ENCODE results near the gene MYO15B.
A peak's percentile ranks its signal among the peaks of the same experiment; 100 is the strongest.
"Not testable (repeated sequence)": the region's sequence is repeated elsewhere in the genome, so short reads cannot be mapped to it uniquely, and the experiment has no call there.

MYO15B gene

GRCh38 chr17:75631353-75631752 is 43.8 kb downstream of the MYO15B start:
- Mint-ChIP-seq H3K9me3 (no peaks in the 10 kb centered on the region), H3K27ac (no peak overlapping the region), H3K4me1 (peaks cover 8% of the 10 kb centered on the region), H3K36me3 (peaks cover 19% of the 10 kb centered on the region), H3K4me3 (no peak overlapping the region)
- ATAC-seq (no peak), DNase-seq (ENCODE audit: low spot score in 2 of 2) (no peak)

DNA sequence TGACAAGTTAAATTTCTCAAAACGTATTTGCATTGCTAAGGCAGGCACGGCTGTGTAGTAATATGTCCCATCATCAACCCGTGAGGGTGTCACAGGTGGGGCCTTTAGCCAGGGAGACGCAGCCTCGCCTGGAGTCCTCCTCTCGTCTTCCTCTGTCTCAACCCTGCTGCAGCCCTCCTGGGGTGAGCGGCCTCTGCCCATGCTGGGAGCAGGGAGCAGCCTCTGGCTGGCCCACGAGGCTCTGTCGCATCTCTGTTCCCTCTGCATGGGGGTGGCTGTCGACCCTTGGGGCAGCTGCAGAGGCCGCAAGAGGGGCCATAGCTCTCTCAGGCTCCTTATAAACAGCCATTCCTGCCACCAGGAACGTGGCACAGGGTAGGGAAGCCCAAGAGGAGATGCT is 44.8 kb downstream of the MYO15B start:
- Mint-ChIP-seq H3K9me3 (no peaks in the 10 kb centered on the region), H3K4me3 (no peak overlapping the region), H3K4me1 (peaks cover 8% of the 10 kb centered on the region), H3K36me3 (peaks cover 15% of the 10 kb centered on the region), H3K27ac (no peak overlapping the region)
- ATAC-seq: no peak
- no peak for DNase-seq (ENCODE audit: low spot score in 2 of 2)

GRCh38 chr17:75632863-75633485 is 45.4 kb downstream of the MYO15B start, which contains the start of gene SMIM5:
Gene SMIM5, plus strand, starts transcription at chr17:75633434. Its CDS starts 6,768 bp downstream, at chr17:75640202.
- ATAC-seq (peak; percentile 84), DNase-seq (ENCODE audit: low spot score in 2 of 2) (peak; percentile 78 to 92)
- no peak within 1 kb of the TSS for H3K27ac Mint-ChIP-seq
- peaks cover 8% of the 10 kb centered on the region for H3K4me1 Mint-ChIP-seq
- no peak within 1 kb of the TSS for H3K4me3 Mint-ChIP-seq
- H3K9me3 Mint-ChIP-seq: no peaks in the 10 kb centered on the region
- peaks cover 10% of the 10 kb centered on the region for H3K36me3 Mint-ChIP-seq

DNA sequence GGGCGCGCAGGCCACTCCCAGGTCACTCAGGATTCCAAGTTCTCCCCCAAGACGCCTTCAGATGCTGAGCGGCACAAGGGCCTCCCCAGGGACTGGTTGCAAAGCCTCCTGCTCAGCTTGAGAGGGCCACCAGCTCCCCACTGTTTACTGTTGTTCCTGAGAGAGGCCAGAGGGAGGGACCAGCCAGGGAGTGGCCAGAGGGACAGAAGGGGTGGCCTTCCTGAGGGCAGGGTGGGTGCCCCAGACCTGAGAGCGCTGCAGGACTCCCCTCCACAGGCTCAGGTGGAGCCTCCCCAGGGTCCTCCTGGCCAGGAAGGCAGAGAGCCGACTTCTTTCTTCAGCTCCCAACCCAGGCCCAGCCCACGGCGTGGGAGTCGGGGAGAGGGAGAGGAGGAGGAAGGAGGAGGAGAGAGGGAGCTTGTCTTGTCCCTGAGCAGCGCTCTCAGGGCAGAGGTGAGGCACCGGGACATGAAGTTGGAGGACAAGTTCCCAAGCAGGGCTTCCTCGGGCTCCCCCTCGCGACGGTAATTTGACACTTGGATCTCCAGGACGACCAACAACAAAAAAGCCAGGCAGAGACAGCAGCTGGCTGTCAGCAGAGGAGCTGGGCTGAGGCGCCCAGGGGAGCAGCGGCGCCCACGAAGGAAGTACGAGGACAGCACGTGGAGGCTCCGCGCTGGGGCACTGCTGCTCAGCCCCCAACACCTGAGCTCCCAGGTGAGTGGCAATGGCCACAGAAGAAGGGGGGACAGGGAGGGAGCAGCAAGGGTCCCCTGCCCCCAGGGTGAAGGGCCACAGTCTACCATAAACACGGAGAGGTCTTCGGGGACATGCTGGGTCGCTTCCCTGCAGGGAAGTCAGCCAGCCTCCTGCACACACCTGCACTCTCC is 46.1 kb downstream of the MYO15B start:
- ATAC-seq (no peak), DNase-seq (ENCODE audit: low spot score in 2 of 2) (no peak)
- peaks cover 8% of the 10 kb centered on the region for H3K4me1 Mint-ChIP-seq
- H3K36me3 Mint-ChIP-seq: peaks cover 10% of the 10 kb centered on the region
- H3K9me3 Mint-ChIP-seq: no peaks in the 10 kb centered on the region
- H3K27ac Mint-ChIP-seq: no peak overlapping the region
- no peak overlapping the region for H3K4me3 Mint-ChIP-seq

DNA sequence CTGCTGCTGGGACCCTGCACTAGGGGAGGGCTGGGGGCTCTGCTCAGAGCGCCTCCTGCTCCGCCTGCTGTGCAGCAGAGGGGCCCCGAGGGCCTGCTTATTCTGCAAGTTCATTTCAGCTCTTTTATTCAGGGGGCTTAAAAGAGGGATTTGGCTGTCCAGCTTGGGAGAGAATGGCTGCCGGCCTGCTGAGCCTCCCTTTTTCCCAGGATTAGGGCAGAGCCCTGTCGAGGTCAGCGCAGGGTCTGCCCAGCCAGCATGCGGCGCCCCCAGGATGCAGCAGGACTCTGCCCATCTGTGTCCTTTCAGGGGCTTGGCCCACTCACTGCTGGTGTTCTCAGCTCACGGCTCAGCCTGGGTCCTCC is 46.8 kb downstream of the MYO15B start:
- Mint-ChIP-seq H3K4me3 (no peak overlapping the region), H3K36me3 (peaks cover 10% of the 10 kb centered on the region), H3K9me3 (no peaks in the 10 kb centered on the region), H3K27ac (no peak overlapping the region), H3K4me1 (peaks cover 8% of the 10 kb centered on the region)
- ATAC-seq: no peak
- DNase-seq (ENCODE audit: low spot score in 2 of 2): no peak

GRCh38 chr17:75634754-75635609 is 47.4 kb downstream of the MYO15B start:
- Mint-ChIP-seq H3K4me3 (no peak overlapping the region), H3K36me3 (peaks cover 10% of the 10 kb centered on the region), H3K4me1 (peaks cover 8% of the 10 kb centered on the region), H3K9me3 (no peaks in the 10 kb centered on the region), H3K27ac (no peak overlapping the region)
- no peak for ATAC-seq
- no peak for DNase-seq (ENCODE audit: low spot score in 2 of 2)

- H3K9me3 Mint-ChIP-seq: no peaks in the 10 kb centered on the region
- no peak overlapping the region for H3K4me3 Mint-ChIP-seq
- DNase-seq (ENCODE audit: low spot score in 2 of 2) (no peak), ATAC-seq (no peak)
- H3K36me3 Mint-ChIP-seq: peaks cover 4% of the 10 kb centered on the region
- peak overlapping the region; percentile 68 for H3K27ac Mint-ChIP-seq
- H3K4me1 Mint-ChIP-seq: peaks cover 8% of the 10 kb centered on the region
Observed at GRCh38 chr17:75635610-75636202, 48.1 kb downstream of the MYO15B start.

- Mint-ChIP-seq H3K9me3 (no peaks in the 10 kb centered on the region), H3K27ac (no peak overlapping the region), H3K36me3 (no peaks in the 10 kb centered on the region), H3K4me3 (no peak overlapping the region), H3K4me1 (peaks cover 8% of the 10 kb centered on the region)
- no peak for DNase-seq (ENCODE audit: low spot score in 2 of 2)
- ATAC-seq: no peak
Observed at GRCh38 chr17:75636381-75637142, 49.0 kb downstream of the MYO15B start.

GRCh38 chr17:75637143-75637538 is 49.5 kb downstream of the MYO15B start:
- Mint-ChIP-seq H3K36me3 (no peaks in the 10 kb centered on the region), H3K4me1 (peaks cover 8% of the 10 kb centered on the region), H3K9me3 (no peaks in the 10 kb centered on the region), H3K4me3 (no peak overlapping the region), H3K27ac (no peak overlapping the region)
- no peak for ATAC-seq
- no peak for DNase-seq (ENCODE audit: low spot score in 2 of 2)

GRCh38 chr17:75637551-75637950 is 50.0 kb downstream of the MYO15B start:
- peaks cover 8% of the 10 kb centered on the region for H3K4me1 Mint-ChIP-seq
- H3K36me3 Mint-ChIP-seq: no peaks in the 10 kb centered on the region
- H3K27ac Mint-ChIP-seq: no peak overlapping the region
- no peak overlapping the region for H3K4me3 Mint-ChIP-seq
- ATAC-seq (no peak), DNase-seq (ENCODE audit: low spot score in 2 of 2) (no peak)
- H3K9me3 Mint-ChIP-seq: no peaks in the 10 kb centered on the region

- H3K4me3 Mint-ChIP-seq; H3K9me3 Mint-ChIP-seq; H3K36me3 Mint-ChIP-seq; ATAC-seq; DNase-seq (ENCODE audit: low spot score in 2 of 2); H3K4me1 Mint-ChIP-seq: not testable (repeated sequence)
- peak overlapping the region; percentile 26 for H3K27ac Mint-ChIP-seq
Observed at GRCh38 chr17:75638039-75638438, 50.4 kb downstream of the MYO15B start.

DNA sequence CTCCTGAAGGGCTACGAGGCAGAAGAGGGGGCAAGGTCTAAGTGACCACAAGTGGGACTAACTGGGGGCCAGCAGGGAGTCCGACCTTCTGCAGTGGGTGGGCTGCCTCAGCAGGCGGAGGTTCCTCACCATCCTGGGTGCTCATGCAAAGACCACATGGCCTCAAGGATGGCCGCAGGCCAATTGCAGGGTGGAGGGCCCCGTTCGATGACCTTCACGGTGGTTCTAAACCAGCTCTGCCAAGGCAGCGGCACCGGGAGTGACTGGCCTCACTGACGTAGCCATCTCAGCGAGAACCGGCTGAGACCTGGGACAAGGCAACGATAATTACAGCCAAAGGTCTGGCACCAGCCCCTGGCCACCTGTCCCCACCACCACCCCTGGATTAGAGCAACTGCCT is 51.3 kb downstream of the MYO15B start:
- Mint-ChIP-seq H3K4me3 (no peak overlapping the region), H3K9me3 (no peaks in the 10 kb centered on the region), H3K4me1 (peaks cover 3% of the 10 kb centered on the region), H3K36me3 (no peaks in the 10 kb centered on the region), H3K27ac (peak overlapping the region; percentile 26)
- DNase-seq (ENCODE audit: low spot score in 2 of 2): no peak
- ATAC-seq: no peak

DNA sequence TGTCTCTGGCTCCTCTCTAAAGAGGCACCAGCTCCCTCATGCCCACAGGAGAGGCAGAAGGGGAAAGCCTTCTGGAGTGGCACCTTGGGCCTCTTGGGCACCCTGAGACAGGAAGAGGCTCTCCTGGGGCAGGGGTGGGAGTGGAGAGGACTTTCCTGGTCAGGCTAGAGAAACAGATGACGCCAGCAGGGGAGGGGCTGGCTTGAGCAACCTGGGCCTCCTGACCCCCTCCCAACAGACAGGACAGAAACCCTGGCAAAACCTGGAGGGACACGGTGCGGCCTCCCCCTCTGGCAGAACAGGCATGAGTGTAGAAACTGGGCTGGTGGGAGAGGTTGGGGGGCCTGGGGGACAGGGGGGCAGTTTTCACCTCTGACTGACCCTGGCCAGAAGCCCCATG is 51.7 kb downstream of the MYO15B start:
- H3K4me3 Mint-ChIP-seq: no peak overlapping the region
- ATAC-seq (no peak), DNase-seq (ENCODE audit: low spot score in 2 of 2) (no peak)
- H3K27ac Mint-ChIP-seq: no peak overlapping the region
- no peaks in the 10 kb centered on the region for H3K9me3 Mint-ChIP-seq
- no peaks in the 10 kb centered on the region for H3K36me3 Mint-ChIP-seq
- H3K4me1 Mint-ChIP-seq: no peaks in the 10 kb centered on the region

- Mint-ChIP-seq H3K9me3 (no peaks in the 10 kb centered on the region), H3K4me1 (no peaks in the 10 kb centered on the region), H3K27ac (no peak overlapping the region), H3K36me3 (no peaks in the 10 kb centered on the region), H3K4me3 (no peak overlapping the region)
- DNase-seq (ENCODE audit: low spot score in 2 of 2) (no peak), ATAC-seq (no peak)
Observed at GRCh38 chr17:75639771-75640555, 52.4 kb downstream of the MYO15B start.

Data from stimulated activated effector memory CD8-positive, alpha-beta T cell treated with anti-CD3 and anti-CD28 coated beads, Interleukin-12 subunit alpha, Interleukin-12 subunit beta, amount 100 ng/mL, for 72 hours (primary cell).